Bronchial epithelial cell (primary cell): ENCODE results near the gene SVIP. TPM values are rescaled to one million over a fixed set of nuclear protein-coding genes. Genes with fewer than 3 reads are reported as not detected.

ENCODE experiments used
- DNase-seq: peaks from one replicate; pipeline ENCODE4 v3.0.0-alpha.2; 2010; ENCODE audit warnings: low read depth
- FAIRE-seq: peaks from 2 replicates; lab custom pipeline; 2011; peaks lifted over from hg19 to GRCh38; lab: Jason Lieb, UNC
- H3K27me3 ChIP-seq: 2 replicates; pipeline ENCODE4 v1.5.1; 2011; ENCODE audit warnings: low read length; ENCODE audit not compliant: control insufficient read depth, insufficient read depth
- H3K36me3 ChIP-seq: 2 replicates; pipeline ENCODE4 v1.5.1; 2011; ENCODE audit warnings: low read length; ENCODE audit not compliant: control insufficient read depth, insufficient read depth
- H3K4me3 ChIP-seq: 2 replicates; pipeline ENCODE4 v1.5.1; 2011; ENCODE audit warnings: mild to moderate bottlenecking, low read depth, low read length, control low read depth
- CTCF ChIP-seq: IDR thresholded peaks from 2 replicates; pipeline ENCODE4 v1.5.1; 2011; ENCODE audit warnings: mild to moderate bottlenecking, moderate library complexity, low read length, control low read depth, inconsistent platforms; ENCODE audit not compliant: insufficient read depth, severe bottlenecking
- total RNA-seq: library from RNA; depleted of rRNA; stranded (reverse); fragments of >200 nt; gene quantifications from 2 replicates; pipeline ENCODE4 v1.2.1, GENCODE V29; 2014

SVIP gene
- total RNA-seq, 1 donor from 2014 or later, result 7.4 TPM

GRCh38 chr11:22807391-22807790 lies 22.2 kb downstream of the SVIP start:
- no peaks in the 10 kb centered on the region for H3K36me3 ChIP-seq
- H3K4me3 ChIP-seq, result no peak overlapping the region
- no peak for DNase-seq
- peaks cover 2% of the 10 kb centered on the region for H3K27me3 ChIP-seq
- no peak for FAIRE-seq
- no peak for TF ChIP-seq CTCF

GRCh38 chr11:22802861-22803260 lies 26.7 kb downstream of the SVIP start:
- no peak for FAIRE-seq
- TF ChIP-seq CTCF, result no peak

GRCh38 chr11:22800482-22800881 lies 29.1 kb downstream of the SVIP start:
- Histone ChIP-seq H3K36me3 (no peaks in the 10 kb centered on the region), H3K27me3 (peaks cover 2% of the 10 kb centered on the region), H3K4me3 (no peak overlapping the region)
- FAIRE-seq, result no peak
- TF ChIP-seq CTCF, result no peak
- DNase-seq, result no peak

More at GRCh38 chr11:22802861-22803260, 26.7 kb downstream of the SVIP start:
- Histone ChIP-seq H3K36me3 (no peaks in the 10 kb centered on the region), H3K27me3 (peaks cover 2% of the 10 kb centered on the region), H3K4me3 (no peak overlapping the region)
- DNase-seq, result no peak

- no peak overlapping the region for H3K4me3 ChIP-seq
- no peaks in the 10 kb centered on the region for H3K36me3 ChIP-seq
- H3K27me3 ChIP-seq, result no peaks in the 10 kb centered on the region
- DNase-seq (no peak), FAIRE-seq (no peak)
- no peak for TF ChIP-seq CTCF
Measured at GRCh38 chr11:22798901-22799300, 30.7 kb downstream of the SVIP start.

- no peak for FAIRE-seq
- no peak for TF ChIP-seq CTCF
- H3K4me3 ChIP-seq, result no peak overlapping the region
Measured at GRCh38 chr11:22797047-22797446, 32.6 kb downstream of the SVIP start.

GRCh38 chr11:22795914-22796313 lies 33.7 kb downstream of the SVIP start:
- no peak for TF ChIP-seq CTCF
- Histone ChIP-seq H3K4me3 (no peak overlapping the region), H3K27me3 (no peaks in the 10 kb centered on the region), H3K36me3 (no peaks in the 10 kb centered on the region)
- no peak for DNase-seq
- FAIRE-seq, result no peak

More at GRCh38 chr11:22797047-22797446, 32.6 kb downstream of the SVIP start:
- DNase-seq, result no peak
- no peaks in the 10 kb centered on the region for H3K36me3 ChIP-seq
- H3K27me3 ChIP-seq, result no peaks in the 10 kb centered on the region
